Osteoblast (primary cell): ENCODE data around the gene CDA. TPM values are rescaled to one million over a fixed set of nuclear protein-coding genes. Genes with fewer than 3 reads are reported as not detected.

Experiments used
- DNase-seq: peaks from one replicate; pipeline ENCODE4 v3.0.0; 2011; ENCODE audit warnings: low spot score, mixed read lengths; ENCODE audit not compliant: insufficient read length; ENCODE audit errors: missing footprints
- H2AFZ ChIP-seq: 2 replicates; pipeline ENCODE4 v1.6.0; 2011; ENCODE audit warnings: mild to moderate bottlenecking, low read length
- H3K27ac ChIP-seq: 2 replicates; pipeline ENCODE4 v1.5.1; 2011; ENCODE audit warnings: mild to moderate bottlenecking, low read depth, low read length, moderate library complexity
- H3K27me3 ChIP-seq: 2 replicates; pipeline ENCODE4 v1.6.0; 2012; ENCODE audit warnings: mild to moderate bottlenecking, control low read depth, inconsistent platforms, low read length, moderate library complexity; ENCODE audit not compliant: insufficient read depth
- H3K36me3 ChIP-seq: 2 replicates; pipeline ENCODE4 v1.5.1; 2011; ENCODE audit warnings: mild to moderate bottlenecking, low read length, control low read depth, moderate library complexity; ENCODE audit not compliant: insufficient read depth
- H3K4me1 ChIP-seq: 2 replicates; pipeline ENCODE4 v1.5.1; 2011; ENCODE audit warnings: mild to moderate bottlenecking, low read length, control low read depth, moderate library complexity; ENCODE audit not compliant: insufficient read depth
- H3K4me2 ChIP-seq: 2 replicates; pipeline ENCODE4 v1.6.0; 2011; ENCODE audit warnings: mild to moderate bottlenecking, low read length; ENCODE audit not compliant: insufficient read depth
- H3K4me3 ChIP-seq: fragments of 200-600 bp; sonication (generic); 3 replicates; pipeline ENCODE4 v1.5.1; 2012; ENCODE audit warnings: mild to moderate bottlenecking, low read length, inconsistent platforms; ENCODE audit not compliant: insufficient read depth
- H3K79me2 ChIP-seq: 2 replicates; pipeline ENCODE4 v1.6.0; 2012; ENCODE audit warnings: mild to moderate bottlenecking, low read length, control low read depth, inconsistent platforms; ENCODE audit not compliant: insufficient read depth
- H3K9me3 ChIP-seq: 2 replicates; pipeline ENCODE4 v1.5.1; 2011; ENCODE audit warnings: low read depth, low read length, control low read depth
- H4K20me1 ChIP-seq: 2 replicates; pipeline ENCODE4 v1.6.0; 2012; ENCODE audit warnings: mild to moderate bottlenecking, low read length, control low read depth; ENCODE audit not compliant: insufficient read depth
- total RNA-seq: library from RNA; depleted of rRNA; stranded (reverse); fragments of >200 nt; gene quantifications from 2 replicates; pipeline ENCODE4 v1.2.3, GENCODE V29; 2012
- TF ChIP-seq, protein P1 (sequence below): IDR thresholded peaks from 2 replicates; pipeline ENCODE4 v1.5.1; 2011; ENCODE audit warnings: mild to moderate bottlenecking, low read depth, low read length, moderate library complexity; ENCODE audit errors: extremely low read depth

Gene CDA
- total RNA-seq, 1 donor: 1.1 TPM

DNA sequence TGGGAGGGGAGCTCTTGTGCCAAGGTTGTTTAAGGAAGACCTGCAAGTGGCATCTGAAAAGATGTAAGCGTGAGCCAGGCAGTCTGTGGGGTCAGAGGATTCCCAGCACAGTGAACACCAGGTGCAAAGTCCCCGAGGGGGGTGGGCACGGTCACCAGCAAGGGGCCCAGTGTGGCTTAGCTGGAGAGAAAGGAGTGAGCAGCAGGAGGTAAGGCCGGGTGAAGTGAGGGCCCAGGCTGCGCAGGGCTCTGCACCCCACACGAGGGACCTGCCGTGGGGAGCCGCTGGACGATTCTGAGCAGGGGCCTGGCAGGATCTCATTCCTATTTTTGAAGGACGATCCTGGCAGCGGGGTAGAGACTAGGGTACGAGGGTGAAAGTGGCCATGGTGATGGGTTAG is 68.1 kb downstream of the CDA start:
- Histone ChIP-seq H3K4me3 (no peak overlapping the region), H3K9me3 (no peaks in the 10 kb centered on the region), H2AFZ (no peak overlapping the region), H3K4me2 (no peak overlapping the region), H3K27ac (no peak overlapping the region), H4K20me1 (peaks cover 17% of the 10 kb centered on the region), H3K79me2 (peaks cover 60% of the 10 kb centered on the region), H3K4me1 (peaks cover 11% of the 10 kb centered on the region), H3K36me3 (peaks cover 54% of the 10 kb centered on the region), H3K27me3 (no peaks in the 10 kb centered on the region)
- no peak for DNase-seq
- TF ChIP-seq, protein P1, sequence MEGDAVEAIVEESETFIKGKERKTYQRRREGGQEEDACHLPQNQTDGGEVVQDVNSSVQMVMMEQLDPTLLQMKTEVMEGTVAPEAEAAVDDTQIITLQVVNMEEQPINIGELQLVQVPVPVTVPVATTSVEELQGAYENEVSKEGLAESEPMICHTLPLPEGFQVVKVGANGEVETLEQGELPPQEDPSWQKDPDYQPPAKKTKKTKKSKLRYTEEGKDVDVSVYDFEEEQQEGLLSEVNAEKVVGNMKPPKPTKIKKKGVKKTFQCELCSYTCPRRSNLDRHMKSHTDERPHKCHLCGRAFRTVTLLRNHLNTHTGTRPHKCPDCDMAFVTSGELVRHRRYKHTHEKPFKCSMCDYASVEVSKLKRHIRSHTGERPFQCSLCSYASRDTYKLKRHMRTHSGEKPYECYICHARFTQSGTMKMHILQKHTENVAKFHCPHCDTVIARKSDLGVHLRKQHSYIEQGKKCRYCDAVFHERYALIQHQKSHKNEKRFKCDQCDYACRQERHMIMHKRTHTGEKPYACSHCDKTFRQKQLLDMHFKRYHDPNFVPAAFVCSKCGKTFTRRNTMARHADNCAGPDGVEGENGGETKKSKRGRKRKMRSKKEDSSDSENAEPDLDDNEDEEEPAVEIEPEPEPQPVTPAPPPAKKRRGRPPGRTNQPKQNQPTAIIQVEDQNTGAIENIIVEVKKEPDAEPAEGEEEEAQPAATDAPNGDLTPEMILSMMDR: no peak

DNA sequence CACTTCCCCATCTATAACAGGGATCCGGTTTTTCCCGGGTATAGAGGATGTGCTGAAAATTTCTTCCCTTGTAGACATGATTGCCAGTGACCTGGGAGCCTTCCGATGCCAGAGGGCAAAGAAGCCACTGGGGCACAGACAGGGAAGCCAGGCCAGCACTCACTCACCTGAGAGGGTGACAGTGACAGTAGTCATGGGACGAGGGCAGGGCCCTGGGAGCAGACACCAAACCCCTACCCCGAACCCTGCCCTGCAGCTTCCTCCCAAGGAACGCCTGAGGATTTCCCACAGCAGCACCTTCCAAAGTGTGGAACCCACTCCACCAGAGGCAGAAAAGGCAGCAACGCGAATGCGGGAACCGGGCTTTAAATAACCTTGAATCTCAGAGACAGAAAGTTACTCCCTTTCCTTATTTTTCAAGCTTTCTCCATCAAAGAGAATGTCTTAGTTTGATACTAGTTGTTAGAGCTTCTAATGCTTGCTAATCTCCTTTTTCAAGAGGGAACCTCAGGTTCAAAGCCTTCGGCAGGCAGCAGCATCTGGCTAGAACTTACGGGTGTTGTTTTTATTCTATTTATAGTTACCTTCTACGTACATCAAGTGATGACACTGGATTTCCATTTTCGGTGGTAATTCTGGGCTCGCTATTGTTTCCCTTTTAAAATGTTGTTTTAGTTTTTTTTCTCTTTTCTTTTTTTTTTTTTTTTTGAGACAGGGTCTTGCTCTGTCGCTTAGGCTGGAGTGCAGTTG is 69.4 kb downstream of the CDA start:
- TF ChIP-seq, protein P1: no peak
- Histone ChIP-seq H3K79me2 (peaks cover 60% of the 10 kb centered on the region), H3K9me3 (no peaks in the 10 kb centered on the region), H3K4me3 (no peak overlapping the region), H4K20me1 (peaks cover 14% of the 10 kb centered on the region), H3K36me3 (peaks cover 41% of the 10 kb centered on the region), H3K4me2 (no peak overlapping the region), H3K27ac (no peak overlapping the region), H3K4me1 (peaks cover 14% of the 10 kb centered on the region), H3K27me3 (no peaks in the 10 kb centered on the region), H2AFZ (no peak overlapping the region)
- DNase-seq: peak; percentile 46

DNA sequence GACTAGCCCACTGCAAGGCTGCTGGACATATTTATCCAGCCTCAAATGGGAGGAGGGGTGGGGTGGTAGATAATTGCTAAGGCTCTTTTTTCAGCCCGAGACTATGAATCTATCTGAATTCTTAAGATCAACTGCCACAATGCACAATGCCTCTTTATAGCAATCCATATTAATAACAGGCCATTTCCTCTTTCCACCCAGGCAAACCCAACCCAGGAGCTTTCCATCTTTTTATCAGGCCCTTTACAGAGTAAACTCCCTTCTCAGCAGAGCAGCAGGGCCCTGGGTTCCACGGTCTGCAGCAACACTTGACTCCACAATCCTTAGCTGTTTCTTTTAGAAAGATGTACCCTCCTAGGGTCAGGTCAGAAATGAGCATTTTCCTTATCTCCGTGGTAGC is 71.5 kb downstream of the CDA start:
- Histone ChIP-seq H3K27ac (peak overlapping the region; percentile 78), H3K4me3 (peak overlapping the region; percentile 98), H4K20me1 (peaks cover 14% of the 10 kb centered on the region), H2AFZ (no peak overlapping the region), H3K27me3 (no peaks in the 10 kb centered on the region), H3K36me3 (peaks cover 24% of the 10 kb centered on the region), H3K4me2 (peak overlapping the region; percentile 87), H3K79me2 (peaks cover 59% of the 10 kb centered on the region), H3K9me3 (no peaks in the 10 kb centered on the region), H3K4me1 (peaks cover 14% of the 10 kb centered on the region)
- TF ChIP-seq, protein P1: no peak
- peak; percentile 34 for DNase-seq

DNA sequence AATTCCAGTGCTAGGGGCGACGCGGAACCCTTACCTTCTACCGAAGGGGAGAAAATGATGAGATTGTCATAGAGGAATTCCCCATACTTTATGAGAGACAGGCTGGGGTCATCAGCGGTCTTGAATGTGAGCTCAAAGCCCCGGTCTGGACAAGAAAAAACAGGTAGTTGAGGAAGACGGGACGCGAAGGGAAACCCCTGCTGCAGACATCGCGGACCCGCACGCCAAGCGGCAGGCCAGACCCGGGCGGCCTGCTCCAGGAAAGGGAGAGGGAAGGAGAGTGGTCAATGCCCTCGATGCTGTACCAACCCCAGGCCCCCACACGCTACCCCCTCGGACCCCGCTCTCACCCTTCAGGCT is 71.9 kb downstream of the CDA start:
- Histone ChIP-seq H3K27me3 (no peaks in the 10 kb centered on the region), H4K20me1 (peaks cover 14% of the 10 kb centered on the region), H3K79me2 (peaks cover 55% of the 10 kb centered on the region), H3K27ac (peak overlapping the region; percentile 78), H3K4me1 (peaks cover 14% of the 10 kb centered on the region), H3K9me3 (no peaks in the 10 kb centered on the region), H2AFZ (peak overlapping the region; percentile 90), H3K4me3 (peak overlapping the region; percentile 98), H3K4me2 (peak overlapping the region; percentile 87), H3K36me3 (peaks cover 20% of the 10 kb centered on the region)
- no peak for DNase-seq
- TF ChIP-seq, protein P1: no peak
